Measurements from ENCODE around the gene TMEM201. TPM values are rescaled to one million over a fixed set of nuclear protein-coding genes. Genes with fewer than 3 reads are reported as not detected.
"Not testable (repeated sequence)": the region's sequence is repeated elsewhere in the genome, so short reads cannot be mapped to it uniquely, and the experiment has no call there.

The TMEM201 gene
- polyA plus RNA-seq, 1 of the 3 experiments (the other 2 are of a cell fraction), result 8.2 TPM

GRCh38 chr1:9621032-9621431 lies 32.3 kb downstream of the TMEM201 start:
- no peak overlapping the region for H3K9ac ChIP-seq
- no peaks in the 10 kb centered on the region for H3K4me1 ChIP-seq (ENCODE audit: control insufficient read depth in 1 of 2, insufficient read depth in 2 of 2, low read depth in 1 of 2, low read length in 1 of 2)
- H3K27me3 ChIP-seq (ENCODE audit: insufficient read depth), result no peaks in the 10 kb centered on the region
- H3K9me2 ChIP-seq, result no peaks in the 10 kb centered on the region
- H3F3A ChIP-seq (replicated peaks; ENCODE audit: insufficient read depth), result no peaks in the 10 kb centered on the region
- POLR2A ChIA-PET, result no interaction called here
- TF ChIP-seq FOXM1 (IDR thresholded peaks at IDR 0.05; ENCODE audit: low read depth) (no peak), RXRA (IDR thresholded peaks at IDR 0.05; ENCODE audit: borderline replicate concordance, low read depth) (no peak), USF2 (IDR thresholded peaks at IDR 0.05; ENCODE audit: borderline replicate concordance, low read depth, low read length) (no peak), TCF12 (IDR thresholded peaks at IDR 0.05) (no peak), FOXJ3 (CRISPR knock-in tag; IDR thresholded peaks at IDR 0.05) (no peak), EP300 (IDR thresholded peaks at IDR 0.05; ENCODE audit: borderline replicate concordance in 1 of 2, low read depth in 1 of 2, low read length in 1 of 2) (no peak), EZH2phosphoT487 (IDR thresholded peaks at IDR 0.05; ENCODE audit: borderline replicate concordance, low read depth) (no peak), TAF1 (IDR thresholded peaks at IDR 0.05; ENCODE audit: borderline replicate concordance, low read depth, low read length) (no peak), GATA2 (CRISPR knock-in tag; IDR thresholded peaks at IDR 0.05) (no peak), SMC3 (IDR thresholded peaks at IDR 0.05; ENCODE audit: low read depth, low read length) (no peak), GABPA (IDR thresholded peaks at IDR 0.05; ENCODE audit: low read depth) (no peak), RAD21 (IDR thresholded peaks at IDR 0.05; ENCODE audit: low read length) (no peak), NFIC (IDR thresholded peaks at IDR 0.05; ENCODE audit: borderline replicate concordance) (no peak)
- H3K9me3 ChIP-seq, result no peaks in the 10 kb centered on the region
- no peaks in the 10 kb centered on the region for H4K20me1 ChIP-seq (ENCODE audit: insufficient read depth)
- no peak overlapping the region for H2AFZ ChIP-seq (ENCODE audit: low read depth)
- H3K4me2 ChIP-seq, result no peak overlapping the region
- no peak overlapping the region for H3K4me3 ChIP-seq (ENCODE audit: low read depth in 2 of 2, low read length in 1 of 2)
- CTCF ChIA-PET, result interaction anchor here (0.7 to 1.2 kb wide), 2 partner anchors 15 to 17 kb away, joined by 3 read pairs; no protein-coding TSS in a partner anchor
- no peak overlapping the region for H3K27ac ChIP-seq (ENCODE audit: low read depth in 2 of 2, low read length in 1 of 2)
- DNase-seq, result no peak
- H3K36me3 ChIP-seq (replicated peaks in 1 of 2; ENCODE audit: control insufficient read depth in 1 of 2, insufficient read depth in 2 of 2, low read length in 1 of 2), result no peaks in the 10 kb centered on the region
- no peaks in the 10 kb centered on the region for H3K79me2 ChIP-seq (ENCODE audit: insufficient read depth)

GRCh38 chr1:9624081-9624480 lies 35.4 kb downstream of the TMEM201 start:
- Histone ChIP-seq H3K9ac (no peak overlapping the region), H3K27ac (ENCODE audit: low read depth in 2 of 2, low read length in 1 of 2) (no peak overlapping the region), H3K27me3 (ENCODE audit: insufficient read depth) (no peaks in the 10 kb centered on the region), H3K4me2 (no peak overlapping the region), H3K79me2 (ENCODE audit: insufficient read depth) (no peaks in the 10 kb centered on the region), H3K4me1 (ENCODE audit: control insufficient read depth in 1 of 2, insufficient read depth in 2 of 2, low read depth in 1 of 2, low read length in 1 of 2) (no peaks in the 10 kb centered on the region; a peak in 1 of 4 replicates), H3K9me3 (no peaks in the 10 kb centered on the region), H3K9me2 (no peaks in the 10 kb centered on the region), H3F3A (replicated peaks; ENCODE audit: insufficient read depth) (no peaks in the 10 kb centered on the region), H2AFZ (ENCODE audit: low read depth) (no peak overlapping the region), H4K20me1 (ENCODE audit: insufficient read depth) (no peaks in the 10 kb centered on the region), H3K4me3 (ENCODE audit: low read depth in 2 of 2, low read length in 1 of 2) (no peak overlapping the region), H3K36me3 (replicated peaks in 1 of 2; ENCODE audit: control insufficient read depth in 1 of 2, insufficient read depth in 2 of 2, low read length in 1 of 2) (no peaks in the 10 kb centered on the region)
- ChIA-PET CTCF (no interaction called here), POLR2A (no interaction called here)
- DNase-seq, result no peak
- no peak for TF ChIP-seq ELF1 (IDR thresholded peaks at IDR 0.05)
- TF ChIP-seq MEF2A (IDR thresholded peaks at IDR 0.05; ENCODE audit: borderline replicate concordance, low read depth), result no peak
- TF ChIP-seq GATA2 (CRISPR knock-in tag; IDR thresholded peaks at IDR 0.05), result no peak
- TF ChIP-seq, protein P1, sequence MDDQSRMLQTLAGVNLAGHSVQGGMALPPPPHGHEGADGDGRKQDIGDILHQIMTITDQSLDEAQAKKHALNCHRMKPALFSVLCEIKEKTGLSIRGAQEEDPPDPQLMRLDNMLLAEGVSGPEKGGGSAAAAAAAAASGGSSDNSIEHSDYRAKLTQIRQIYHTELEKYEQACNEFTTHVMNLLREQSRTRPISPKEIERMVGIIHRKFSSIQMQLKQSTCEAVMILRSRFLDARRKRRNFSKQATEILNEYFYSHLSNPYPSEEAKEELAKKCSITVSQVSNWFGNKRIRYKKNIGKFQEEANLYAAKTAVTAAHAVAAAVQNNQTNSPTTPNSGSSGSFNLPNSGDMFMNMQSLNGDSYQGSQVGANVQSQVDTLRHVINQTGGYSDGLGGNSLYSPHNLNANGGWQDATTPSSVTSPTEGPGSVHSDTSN (IDR thresholded peaks at IDR 0.05), result no peak
- no peak for TF ChIP-seq JUND (IDR thresholded peaks at IDR 0.05)
- no peak for TF ChIP-seq POLR2AphosphoS5 (IDR thresholded peaks at IDR 0.05; ENCODE audit: low read depth, low read length)
- no peak for TF ChIP-seq EP300 (IDR thresholded peaks at IDR 0.05; ENCODE audit: borderline replicate concordance in 1 of 2, low read depth in 1 of 2, low read length in 1 of 2)
- WGBS (ENCODE audit: low lambda C conversion rate), result 93% methylated on average over 2 of the region's 2 CpGs

DNA sequence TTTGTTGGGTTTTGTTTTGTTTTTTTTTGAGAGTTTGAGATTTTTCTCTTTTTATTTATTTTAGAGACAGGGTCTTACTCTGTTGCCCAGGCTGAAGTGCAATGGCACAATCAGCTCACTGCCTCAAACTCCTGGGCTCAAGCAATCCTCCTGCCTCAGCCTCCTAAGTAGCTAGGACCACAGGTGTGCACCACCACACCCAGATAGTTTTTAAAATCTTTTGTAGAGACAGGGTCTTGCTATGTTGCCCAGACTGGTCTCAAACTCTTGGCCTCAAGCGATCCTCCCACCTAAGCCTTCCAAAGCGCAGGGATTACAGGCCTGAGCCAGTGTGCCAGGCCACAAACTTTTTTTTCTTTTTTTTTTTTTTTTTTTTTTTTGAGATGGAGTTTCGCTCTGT lies 36.3 kb downstream of the TMEM201 start:
- CTCF ChIA-PET, result interaction anchor here (1.1 kb wide), 1 partner anchor 160 kb away, joined by 4 read pairs; no protein-coding TSS in a partner anchor

More for the DNA sequence above, 36.3 kb downstream of the TMEM201 start:
- H3K9me2 ChIP-seq; H3K27me3 ChIP-seq (ENCODE audit: insufficient read depth); H4K20me1 ChIP-seq (ENCODE audit: insufficient read depth); H3K9ac ChIP-seq; H3K4me2 ChIP-seq; H3K4me1 ChIP-seq (ENCODE audit: control insufficient read depth in 1 of 2, insufficient read depth in 2 of 2, low read depth in 1 of 2, low read length in 1 of 2); H3K9me3 ChIP-seq; H3F3A ChIP-seq (replicated peaks; ENCODE audit: insufficient read depth); H3K36me3 ChIP-seq (replicated peaks in 1 of 2; ENCODE audit: control insufficient read depth in 1 of 2, insufficient read depth in 2 of 2, low read length in 1 of 2); H3K4me3 ChIP-seq (ENCODE audit: low read depth in 2 of 2, low read length in 1 of 2); H3K27ac ChIP-seq (ENCODE audit: low read depth in 2 of 2, low read length in 1 of 2); H2AFZ ChIP-seq (ENCODE audit: low read depth); H3K79me2 ChIP-seq (ENCODE audit: insufficient read depth); DNase-seq; POLR2A ChIA-PET: not testable (repeated sequence)
- WGBS (ENCODE audit: low lambda C conversion rate), result 98% methylated on average over 3 of the region's 3 CpGs

Data from SK-N-SH (cell line).